Upper lobe of left lung (tissue), 4 donors: ENCODE results near the gene BSN.

Experiments used
- POLR2A ChIP-seq, 4 donors: fragments of 450-650 bp; IDR thresholded peaks; one replicate each; pipeline ENCODE4 v1.5.1; 2016 to 2017; ENCODE audit warnings: antibody characterized with exemption in 4 of 4, mild to moderate bottlenecking in 2 of 4
- TF ChIP-seq, protein P1 (sequence below), 6 experiments: fragments of 450-650 bp in 4 of 6; fragments of 200-600 bp in 2 of 6; sonication (generic) in 2 of 6; IDR thresholded peaks; one replicate each; pipeline ENCODE4 v1.5.1; 2016 to 2019; ENCODE audit warnings: antibody characterized with exemption in 6 of 6

GRCh38 chr3:49711489-49711888 is 157.2 kb downstream of the BSN start:
- TF ChIP-seq, protein P1, sequence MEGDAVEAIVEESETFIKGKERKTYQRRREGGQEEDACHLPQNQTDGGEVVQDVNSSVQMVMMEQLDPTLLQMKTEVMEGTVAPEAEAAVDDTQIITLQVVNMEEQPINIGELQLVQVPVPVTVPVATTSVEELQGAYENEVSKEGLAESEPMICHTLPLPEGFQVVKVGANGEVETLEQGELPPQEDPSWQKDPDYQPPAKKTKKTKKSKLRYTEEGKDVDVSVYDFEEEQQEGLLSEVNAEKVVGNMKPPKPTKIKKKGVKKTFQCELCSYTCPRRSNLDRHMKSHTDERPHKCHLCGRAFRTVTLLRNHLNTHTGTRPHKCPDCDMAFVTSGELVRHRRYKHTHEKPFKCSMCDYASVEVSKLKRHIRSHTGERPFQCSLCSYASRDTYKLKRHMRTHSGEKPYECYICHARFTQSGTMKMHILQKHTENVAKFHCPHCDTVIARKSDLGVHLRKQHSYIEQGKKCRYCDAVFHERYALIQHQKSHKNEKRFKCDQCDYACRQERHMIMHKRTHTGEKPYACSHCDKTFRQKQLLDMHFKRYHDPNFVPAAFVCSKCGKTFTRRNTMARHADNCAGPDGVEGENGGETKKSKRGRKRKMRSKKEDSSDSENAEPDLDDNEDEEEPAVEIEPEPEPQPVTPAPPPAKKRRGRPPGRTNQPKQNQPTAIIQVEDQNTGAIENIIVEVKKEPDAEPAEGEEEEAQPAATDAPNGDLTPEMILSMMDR (IDR thresholded peaks at IDR 0.05): no peak
- TF ChIP-seq POLR2A (IDR thresholded peaks at IDR 0.05): no peak
